Neutrophil (primary cell): ENCODE results near the gene CCDC192.

Experiments
- H3K27ac ChIP-seq: fragments of 200-600 bp; sonication (generic); 2 replicates; pipeline ENCODE4 v1.5.1; 2016; ENCODE audit warnings: mild to moderate bottlenecking, moderate library complexity
- H3K27me3 ChIP-seq: fragments of 200-600 bp; sonication (generic); 2 replicates; pipeline ENCODE4 v1.6.0; 2016; ENCODE audit warnings: mild to moderate bottlenecking
- H3K36me3 ChIP-seq: fragments of 200-600 bp; sonication (generic); 2 replicates; pipeline ENCODE4 v1.5.1; 2017
- H3K4me1 ChIP-seq, 2 experiments: fragments of 200-600 bp in 1 of 2; sonication (generic) in 1 of 2; 1 replicate in 1 of 2; 2 replicates in 1 of 2; pipeline versions ENCODE4 v1.5.1 to v1.6.1; 2013 to 2016; ENCODE audit warnings: low read depth in 1 of 2, low read length in 1 of 2, mild to moderate bottlenecking in 1 of 2, moderate library complexity in 1 of 2; ENCODE audit not compliant: control insufficient read depth in 1 of 2, insufficient read depth in 1 of 2
- H3K4me3 ChIP-seq, 2 experiments: fragments of 200-600 bp in 1 of 2; sonication (generic) in 1 of 2; 1 replicate in 1 of 2; 2 replicates in 1 of 2; pipeline ENCODE4 v1.5.1; 2013 to 2016; ENCODE audit warnings: low read depth in 1 of 2, low read length in 1 of 2, mild to moderate bottlenecking in 1 of 2, moderate library complexity in 1 of 2
- H3K9me3 ChIP-seq: fragments of 200-600 bp; sonication (generic); 2 replicates; pipeline ENCODE4 v1.5.1; 2016
- TF ChIP-seq, protein P1 (sequence below): fragments of 200-600 bp; sonication (generic); IDR thresholded peaks from 2 replicates; pipeline ENCODE4 v1.5.1; 2016; ENCODE audit warnings: antibody characterized with exemption

CCDC192 gene

DNA sequence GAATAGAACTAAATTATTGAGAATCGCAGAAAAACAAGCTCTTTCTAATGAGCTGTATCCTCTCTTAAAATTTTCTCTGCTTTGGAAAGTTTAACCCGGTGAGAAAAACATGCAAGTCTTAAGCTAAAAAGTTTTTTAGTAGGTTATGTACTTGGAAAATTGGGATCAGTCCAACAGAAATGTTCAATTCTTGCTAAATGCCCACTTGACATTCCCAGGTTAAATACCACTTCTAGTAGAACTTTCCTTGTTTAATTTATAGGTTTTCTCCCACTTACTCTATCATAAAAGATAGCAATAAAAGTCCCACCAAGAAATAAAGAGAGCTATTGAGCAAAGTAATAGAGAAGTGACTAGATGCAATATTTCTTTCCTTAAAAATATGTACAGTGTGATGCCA, 157.1 kb downstream of the CCDC192 start:
- Histone ChIP-seq H3K4me1 (peaks cover 33 to 45% of the 10 kb centered on the region in 2 experiments), H3K27me3 (no peaks in the 10 kb centered on the region), H3K4me3 (no peak overlapping the region), H3K9me3 (no peaks in the 10 kb centered on the region), H3K36me3 (no peaks in the 10 kb centered on the region), H3K27ac (no peak overlapping the region)
- TF ChIP-seq, protein P1, sequence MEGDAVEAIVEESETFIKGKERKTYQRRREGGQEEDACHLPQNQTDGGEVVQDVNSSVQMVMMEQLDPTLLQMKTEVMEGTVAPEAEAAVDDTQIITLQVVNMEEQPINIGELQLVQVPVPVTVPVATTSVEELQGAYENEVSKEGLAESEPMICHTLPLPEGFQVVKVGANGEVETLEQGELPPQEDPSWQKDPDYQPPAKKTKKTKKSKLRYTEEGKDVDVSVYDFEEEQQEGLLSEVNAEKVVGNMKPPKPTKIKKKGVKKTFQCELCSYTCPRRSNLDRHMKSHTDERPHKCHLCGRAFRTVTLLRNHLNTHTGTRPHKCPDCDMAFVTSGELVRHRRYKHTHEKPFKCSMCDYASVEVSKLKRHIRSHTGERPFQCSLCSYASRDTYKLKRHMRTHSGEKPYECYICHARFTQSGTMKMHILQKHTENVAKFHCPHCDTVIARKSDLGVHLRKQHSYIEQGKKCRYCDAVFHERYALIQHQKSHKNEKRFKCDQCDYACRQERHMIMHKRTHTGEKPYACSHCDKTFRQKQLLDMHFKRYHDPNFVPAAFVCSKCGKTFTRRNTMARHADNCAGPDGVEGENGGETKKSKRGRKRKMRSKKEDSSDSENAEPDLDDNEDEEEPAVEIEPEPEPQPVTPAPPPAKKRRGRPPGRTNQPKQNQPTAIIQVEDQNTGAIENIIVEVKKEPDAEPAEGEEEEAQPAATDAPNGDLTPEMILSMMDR: no peak

- H3K36me3 ChIP-seq: no peaks in the 10 kb centered on the region
- no peaks in the 10 kb centered on the region for H3K9me3 ChIP-seq
- no peak overlapping the region for H3K27ac ChIP-seq
- H3K4me3 ChIP-seq: no peak overlapping the region
- TF ChIP-seq, protein P1: no peak
- H3K27me3 ChIP-seq: no peaks in the 10 kb centered on the region
- peaks cover 15 to 17% of the 10 kb centered on the region in 2 experiments for H3K4me1 ChIP-seq
These were observed 160.0 kb downstream of the CCDC192 start for GRCh38 chr5:127863161-127863560.

GRCh38 chr5:127863610-127864395, 160.6 kb downstream of the CCDC192 start:
- peaks cover 14 to 16% of the 10 kb centered on the region in 2 experiments for H3K4me1 ChIP-seq
- H3K4me3 ChIP-seq: no peak overlapping the region
- no peaks in the 10 kb centered on the region for H3K9me3 ChIP-seq
- TF ChIP-seq, protein P1: no peak
- H3K27ac ChIP-seq: no peak overlapping the region
- no peaks in the 10 kb centered on the region for H3K27me3 ChIP-seq
- no peaks in the 10 kb centered on the region for H3K36me3 ChIP-seq

DNA sequence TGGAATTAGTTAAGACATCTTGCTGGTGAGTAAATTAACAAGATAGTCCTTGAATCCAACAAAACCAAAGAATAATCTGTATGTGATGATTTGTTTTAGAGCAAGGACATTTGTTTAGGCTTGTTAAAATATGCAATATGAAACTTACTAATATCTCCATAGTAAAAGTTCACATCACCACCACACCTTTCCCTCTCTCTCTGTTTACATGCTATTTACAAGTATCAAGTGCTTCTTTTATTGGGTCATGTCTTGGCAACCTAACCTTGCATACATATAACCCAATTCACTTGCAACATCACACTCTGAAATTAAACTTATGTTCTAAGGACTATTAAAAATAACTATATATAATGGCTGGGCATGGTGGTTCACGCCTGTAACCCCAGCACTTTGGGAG, 161.3 kb downstream of the CCDC192 start:
- Histone ChIP-seq H3K27me3 (no peaks in the 10 kb centered on the region), H3K9me3 (no peaks in the 10 kb centered on the region), H3K36me3 (no peaks in the 10 kb centered on the region), H3K27ac (no peak overlapping the region), H3K4me3 (no peak overlapping the region), H3K4me1 (peaks cover 14 to 16% of the 10 kb centered on the region in 2 experiments)
- TF ChIP-seq, protein P1: no peak

DNA sequence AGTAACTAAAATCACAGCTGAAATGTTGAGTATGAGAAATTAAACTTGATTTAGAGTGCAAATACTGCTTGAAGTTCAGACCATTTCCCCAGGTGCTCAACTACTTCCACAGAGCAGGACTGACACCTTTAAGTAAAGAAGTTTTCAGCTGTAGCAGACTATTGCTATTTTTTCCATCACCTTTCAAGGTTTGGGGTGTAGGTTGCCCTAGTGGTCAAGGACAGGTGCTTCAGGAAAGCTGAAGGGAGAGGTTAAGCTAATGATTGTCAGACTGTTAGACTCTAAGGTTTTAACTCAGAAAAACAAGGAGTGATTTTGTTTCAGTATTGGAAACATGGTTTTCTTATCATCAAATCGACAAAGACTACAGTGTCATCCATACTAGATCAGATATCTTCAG, 162.1 kb downstream of the CCDC192 start:
- TF ChIP-seq, protein P1: no peak
- no peak overlapping the region for H3K27ac ChIP-seq

More for the DNA sequence above, 162.1 kb downstream of the CCDC192 start:
- H3K4me1 ChIP-seq: peaks cover 14 to 16% of the 10 kb centered on the region in 2 experiments
- H3K27me3 ChIP-seq: no peaks in the 10 kb centered on the region
- H3K4me3 ChIP-seq: no peak overlapping the region
- H3K36me3 ChIP-seq: no peaks in the 10 kb centered on the region
- no peaks in the 10 kb centered on the region for H3K9me3 ChIP-seq
